ENCODE measurements around the gene IL1R1.

Gene IL1R1

DNA sequence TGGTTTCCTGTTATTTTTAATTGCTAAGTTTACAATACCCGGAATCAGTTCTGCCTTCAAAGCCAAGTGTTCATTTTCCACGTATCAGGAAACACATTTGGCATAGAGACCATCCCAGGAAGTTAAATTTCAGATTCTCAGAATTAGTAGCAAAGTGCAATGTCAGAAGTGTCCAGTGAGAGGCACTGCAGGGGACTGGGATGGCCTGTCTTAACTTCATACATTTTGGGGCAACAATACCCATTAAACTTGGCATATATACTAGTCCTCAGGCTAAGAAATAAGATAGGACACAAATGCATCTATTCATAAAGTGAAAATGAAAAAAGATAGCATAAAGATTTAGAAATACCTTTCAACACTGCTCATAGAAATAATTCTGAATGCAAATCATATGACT is 42.8 kb downstream of the IL1R1 start:
- in situ Hi-C loops (cut with HindIII; ENCODE audit: low sequenced_read_pairs): no loop called here
- TF ChIP-seq, protein P1, sequence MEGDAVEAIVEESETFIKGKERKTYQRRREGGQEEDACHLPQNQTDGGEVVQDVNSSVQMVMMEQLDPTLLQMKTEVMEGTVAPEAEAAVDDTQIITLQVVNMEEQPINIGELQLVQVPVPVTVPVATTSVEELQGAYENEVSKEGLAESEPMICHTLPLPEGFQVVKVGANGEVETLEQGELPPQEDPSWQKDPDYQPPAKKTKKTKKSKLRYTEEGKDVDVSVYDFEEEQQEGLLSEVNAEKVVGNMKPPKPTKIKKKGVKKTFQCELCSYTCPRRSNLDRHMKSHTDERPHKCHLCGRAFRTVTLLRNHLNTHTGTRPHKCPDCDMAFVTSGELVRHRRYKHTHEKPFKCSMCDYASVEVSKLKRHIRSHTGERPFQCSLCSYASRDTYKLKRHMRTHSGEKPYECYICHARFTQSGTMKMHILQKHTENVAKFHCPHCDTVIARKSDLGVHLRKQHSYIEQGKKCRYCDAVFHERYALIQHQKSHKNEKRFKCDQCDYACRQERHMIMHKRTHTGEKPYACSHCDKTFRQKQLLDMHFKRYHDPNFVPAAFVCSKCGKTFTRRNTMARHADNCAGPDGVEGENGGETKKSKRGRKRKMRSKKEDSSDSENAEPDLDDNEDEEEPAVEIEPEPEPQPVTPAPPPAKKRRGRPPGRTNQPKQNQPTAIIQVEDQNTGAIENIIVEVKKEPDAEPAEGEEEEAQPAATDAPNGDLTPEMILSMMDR (IDR thresholded peaks at IDR 0.05; ENCODE audit: low read depth, low read length): peak; percentile 63
- DNase-seq (ENCODE audit: low read depth, low spot score): no peak
- H3K4me3 ChIP-seq (ENCODE audit: low read depth, low read length): no peak overlapping the region

DNA sequence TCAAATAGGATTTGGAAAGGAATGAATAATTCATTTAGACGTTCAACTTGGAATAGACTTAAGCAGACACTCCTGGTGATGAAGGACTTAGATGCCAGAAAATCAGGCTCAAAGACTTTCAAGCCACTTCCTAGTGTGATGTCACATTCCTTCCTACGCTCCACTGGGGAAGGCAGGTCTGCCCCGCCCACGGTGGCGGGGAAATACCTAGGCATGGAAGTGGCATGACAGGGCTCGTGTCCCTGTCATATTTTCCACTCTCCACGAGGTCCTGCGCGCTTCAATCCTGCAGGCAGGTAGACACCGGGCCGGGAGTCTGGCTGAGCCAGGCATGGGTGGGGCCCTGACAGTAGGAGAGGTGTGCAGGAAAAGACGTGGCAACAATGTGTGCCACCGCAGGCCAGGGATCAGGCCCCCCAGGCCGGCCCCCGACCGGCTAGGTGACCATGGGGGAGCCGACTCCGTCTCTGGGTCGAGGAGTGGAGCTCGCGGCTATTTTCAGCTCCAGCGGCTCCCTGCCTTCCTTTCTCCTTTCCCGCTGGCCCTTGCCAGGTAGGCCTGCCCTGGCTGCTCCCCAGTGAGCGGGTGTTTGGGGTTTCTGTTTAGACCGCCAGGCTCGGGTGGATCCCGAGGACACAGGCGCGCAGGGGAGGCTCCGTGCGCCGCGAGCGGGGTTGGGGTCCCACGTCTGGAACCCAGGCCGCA is 44.4 kb downstream of the IL1R1 start, which contains the start of gene IL1RL2:
Gene IL1RL2 (plus strand): TSS at position 233 of the 705 bp plus-strand sequence. CDS start 845 bp downstream, outside the sequence.
- in situ Hi-C loops (cut with HindIII; ENCODE audit: low sequenced_read_pairs): no loop called here
- TF ChIP-seq, protein P1 (IDR thresholded peaks at IDR 0.05; ENCODE audit: low read depth, low read length): no peak
- DNase-seq (ENCODE audit: low read depth, low spot score): no peak
- peak within 1 kb of the TSS; percentile 44 for H3K4me3 ChIP-seq (ENCODE audit: low read depth, low read length)

DNA sequence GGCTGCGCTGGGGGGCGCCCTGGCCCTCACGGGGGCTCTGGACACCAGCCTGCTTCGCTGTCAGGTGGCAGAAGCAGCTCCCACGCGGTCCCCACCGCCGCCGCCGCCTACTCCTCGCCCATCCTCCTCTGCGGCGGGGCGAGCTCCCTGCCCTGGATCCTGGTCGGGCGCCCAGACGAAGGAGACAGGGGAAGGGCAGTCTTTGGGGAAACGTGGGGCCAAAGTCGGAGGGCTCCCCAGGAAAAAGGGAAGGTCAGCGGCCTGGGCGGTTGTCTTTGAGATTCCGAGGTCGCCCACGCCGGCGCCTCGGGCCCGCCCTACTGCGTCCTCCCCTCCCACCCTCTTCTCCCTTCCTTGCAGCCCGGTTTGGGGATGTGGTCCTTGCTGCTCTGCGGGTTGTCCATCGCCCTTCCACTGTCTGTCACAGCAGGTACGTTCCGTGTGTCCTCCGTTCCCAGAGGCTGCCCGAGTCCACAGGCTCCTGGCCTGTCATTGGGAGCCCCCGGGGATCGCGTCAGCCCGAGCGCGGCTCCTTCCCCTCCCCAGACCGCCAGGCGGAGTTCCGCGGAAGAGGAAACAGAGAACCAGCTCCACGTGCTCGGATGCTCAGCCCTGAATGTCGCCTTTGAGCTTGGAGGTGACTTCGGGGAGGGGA is 45.1 kb downstream of the IL1R1 start:
- TF ChIP-seq, protein P1 (IDR thresholded peaks at IDR 0.05; ENCODE audit: low read depth, low read length): peak; percentile 43
- in situ Hi-C loops (cut with HindIII; ENCODE audit: low sequenced_read_pairs): no loop called here
- peak; percentile 44 for DNase-seq (ENCODE audit: low read depth, low spot score)
- H3K4me3 ChIP-seq (ENCODE audit: low read depth, low read length): peak overlapping the region; percentile 44

DNA sequence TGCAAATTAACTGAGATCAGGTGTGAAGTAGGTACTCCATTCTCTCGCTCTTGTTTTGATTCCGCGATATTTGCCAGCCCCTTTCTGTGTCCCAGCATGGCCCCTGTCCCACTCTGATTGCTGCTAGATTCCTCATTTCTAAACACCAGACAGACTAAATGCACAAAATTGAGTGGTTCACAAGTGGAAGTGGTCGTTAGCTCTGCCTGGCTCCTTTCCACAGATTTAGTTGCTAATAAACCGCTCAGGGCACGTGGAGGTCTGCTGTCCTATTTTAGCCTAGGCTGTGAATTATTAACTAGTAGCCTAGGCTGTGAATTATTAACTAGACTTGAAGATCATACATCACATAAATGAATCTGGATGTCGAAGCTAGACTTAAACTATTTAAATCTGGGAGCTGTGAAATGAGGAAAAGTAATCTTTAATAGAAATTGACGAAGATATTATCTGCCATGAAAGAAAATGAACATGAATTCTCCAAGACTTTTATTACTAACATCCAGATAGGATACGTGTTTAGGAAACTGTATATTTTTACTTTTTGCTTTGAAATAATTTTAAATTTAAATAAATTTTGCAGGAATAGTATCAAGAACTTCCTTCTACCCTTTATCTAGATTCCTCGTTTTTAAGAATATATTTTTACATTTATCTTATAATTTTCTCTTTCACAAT is 48.0 kb downstream of the IL1R1 start:
- TF ChIP-seq, protein P1 (IDR thresholded peaks at IDR 0.05; ENCODE audit: low read depth, low read length): no peak
- H3K4me3 ChIP-seq (ENCODE audit: low read depth, low read length): no peak overlapping the region
- no peak for DNase-seq (ENCODE audit: low read depth, low spot score)
- in situ Hi-C loops (cut with HindIII; ENCODE audit: low sequenced_read_pairs): no loop called here

DNA sequence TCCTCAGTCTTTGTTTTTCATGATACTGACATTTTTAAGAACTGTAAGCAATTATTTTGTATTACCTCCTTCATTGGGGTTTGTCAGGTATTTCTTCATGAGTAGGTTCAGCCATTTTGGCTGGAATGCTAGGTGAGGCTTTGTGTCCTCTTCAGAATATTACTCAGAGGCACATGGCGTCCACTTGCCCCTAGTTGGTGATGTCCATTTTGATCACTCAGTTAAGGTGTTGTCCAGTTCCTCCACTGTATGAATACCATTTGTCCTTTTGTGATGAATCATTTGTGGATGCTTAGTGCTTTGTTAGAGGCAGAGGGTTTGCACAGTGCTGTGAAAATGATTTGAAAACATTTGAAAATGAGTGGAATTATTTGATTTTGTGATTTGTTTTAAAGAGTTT is 49.0 kb downstream of the IL1R1 start:
- TF ChIP-seq, protein P1 (IDR thresholded peaks at IDR 0.05; ENCODE audit: low read depth, low read length): no peak
- DNase-seq (ENCODE audit: low read depth, low spot score): no peak
- no peak overlapping the region for H3K4me3 ChIP-seq (ENCODE audit: low read depth, low read length)
- in situ Hi-C loops (cut with HindIII; ENCODE audit: low sequenced_read_pairs): no loop called here

DNA sequence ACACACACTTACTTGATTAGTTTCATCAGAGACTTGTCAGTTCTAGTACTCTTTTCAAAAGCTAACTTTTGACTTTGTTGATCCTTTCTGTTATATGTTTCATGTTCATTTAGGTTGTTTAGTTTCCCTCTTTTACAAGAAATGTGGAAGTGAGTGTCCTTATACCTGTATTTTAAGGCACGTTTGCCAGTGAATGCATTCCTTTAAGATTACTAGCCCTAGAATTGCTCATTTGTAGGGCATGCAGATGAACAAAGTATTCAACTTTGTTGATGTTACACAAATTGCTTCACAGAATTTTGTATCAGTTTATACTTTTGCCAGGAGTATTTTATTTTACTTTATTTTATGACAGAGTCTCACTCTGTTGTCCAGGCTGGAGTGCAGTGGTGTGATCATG is 50.5 kb downstream of the IL1R1 start:
- peak; percentile 18 for DNase-seq (ENCODE audit: low read depth, low spot score)
- in situ Hi-C loops (cut with HindIII; ENCODE audit: low sequenced_read_pairs): no loop called here
- TF ChIP-seq, protein P1 (IDR thresholded peaks at IDR 0.05; ENCODE audit: low read depth, low read length): no peak
- no peak overlapping the region for H3K4me3 ChIP-seq (ENCODE audit: low read depth, low read length)
